Neural progenitor cell (in vitro differentiated cells): ENCODE data around the gene CCDC74A.
"Not testable (repeated sequence)": the region's sequence is repeated elsewhere in the genome, so short reads cannot be mapped to it uniquely, and the experiment has no call there.

Experiments
- EZH2 ChIP-seq: fragments of 200-600 bp; sonication (generic); IDR thresholded peaks from 2 replicates; pipeline ENCODE4 v1.6.1; 2017; ENCODE audit warnings: antibody characterized with exemption, mild to moderate bottlenecking, moderate library complexity
- TF ChIP-seq, protein P1 (sequence below): fragments of 200-600 bp; sonication (generic); IDR thresholded peaks from 2 replicates; pipeline ENCODE4 v1.5.1; 2017; ENCODE audit warnings: antibody characterized with exemption, mild to moderate bottlenecking

DNA sequence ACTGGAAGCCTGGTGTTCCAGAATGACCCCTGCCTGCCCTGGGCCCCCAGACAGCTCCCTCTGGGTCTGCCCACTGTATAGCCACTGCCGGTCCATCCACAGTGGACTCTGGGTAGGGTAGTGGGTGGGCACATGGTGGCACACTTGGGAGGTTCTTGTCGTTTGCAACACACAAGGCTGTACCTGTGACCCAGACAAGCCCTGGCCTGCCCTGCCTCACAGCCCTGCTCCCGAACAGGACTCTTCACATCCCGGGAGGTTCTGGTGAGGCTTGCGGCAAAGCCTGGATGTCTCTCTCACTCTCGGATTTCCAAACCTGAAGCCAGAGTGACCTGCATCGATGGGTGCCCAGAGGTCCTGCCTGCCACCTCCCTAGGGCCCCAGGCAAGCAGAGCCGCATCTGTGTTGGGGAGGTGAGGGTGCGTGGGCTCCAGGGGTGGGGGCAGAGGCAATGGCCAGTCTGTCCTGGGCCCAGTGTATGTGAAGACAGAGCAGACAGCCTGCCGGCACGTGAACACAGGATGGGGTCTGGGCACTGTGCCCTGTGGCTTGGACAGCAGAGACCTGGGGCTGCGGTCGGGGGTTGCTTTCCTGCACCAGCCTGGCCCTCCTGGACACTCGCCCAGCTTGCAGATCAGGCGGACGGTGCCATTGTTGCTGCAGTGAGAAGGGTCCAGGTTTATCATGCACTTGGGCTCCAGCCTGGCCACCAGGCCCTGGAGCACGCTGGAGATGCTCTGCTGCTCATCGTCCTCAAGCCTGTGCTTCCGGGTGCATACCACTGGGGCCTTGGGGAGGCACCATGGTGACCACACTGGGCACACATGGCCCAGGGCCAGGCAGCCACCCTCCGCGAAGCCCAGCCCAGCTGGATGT, 8.5 kb downstream of the CCDC74A start:
- TF ChIP-seq, protein P1, sequence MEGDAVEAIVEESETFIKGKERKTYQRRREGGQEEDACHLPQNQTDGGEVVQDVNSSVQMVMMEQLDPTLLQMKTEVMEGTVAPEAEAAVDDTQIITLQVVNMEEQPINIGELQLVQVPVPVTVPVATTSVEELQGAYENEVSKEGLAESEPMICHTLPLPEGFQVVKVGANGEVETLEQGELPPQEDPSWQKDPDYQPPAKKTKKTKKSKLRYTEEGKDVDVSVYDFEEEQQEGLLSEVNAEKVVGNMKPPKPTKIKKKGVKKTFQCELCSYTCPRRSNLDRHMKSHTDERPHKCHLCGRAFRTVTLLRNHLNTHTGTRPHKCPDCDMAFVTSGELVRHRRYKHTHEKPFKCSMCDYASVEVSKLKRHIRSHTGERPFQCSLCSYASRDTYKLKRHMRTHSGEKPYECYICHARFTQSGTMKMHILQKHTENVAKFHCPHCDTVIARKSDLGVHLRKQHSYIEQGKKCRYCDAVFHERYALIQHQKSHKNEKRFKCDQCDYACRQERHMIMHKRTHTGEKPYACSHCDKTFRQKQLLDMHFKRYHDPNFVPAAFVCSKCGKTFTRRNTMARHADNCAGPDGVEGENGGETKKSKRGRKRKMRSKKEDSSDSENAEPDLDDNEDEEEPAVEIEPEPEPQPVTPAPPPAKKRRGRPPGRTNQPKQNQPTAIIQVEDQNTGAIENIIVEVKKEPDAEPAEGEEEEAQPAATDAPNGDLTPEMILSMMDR: not testable (repeated sequence)
- not testable (repeated sequence) for TF ChIP-seq EZH2
